Activated T-cell treated with anti-CD3 and anti-CD28 coated beads for 1 hour (primary cell): ENCODE measurements around the gene C22orf39.

Source experiments
- DNase-seq: peaks from one replicate; pipeline ENCODE4 v3.0.0-alpha.2; 2020; ENCODE audit warnings: low read depth

Gene C22orf39, protein sequence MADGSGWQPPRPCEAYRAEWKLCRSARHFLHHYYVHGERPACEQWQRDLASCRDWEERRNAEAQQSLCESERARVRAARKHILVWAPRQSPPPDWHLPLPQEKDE

DNA sequence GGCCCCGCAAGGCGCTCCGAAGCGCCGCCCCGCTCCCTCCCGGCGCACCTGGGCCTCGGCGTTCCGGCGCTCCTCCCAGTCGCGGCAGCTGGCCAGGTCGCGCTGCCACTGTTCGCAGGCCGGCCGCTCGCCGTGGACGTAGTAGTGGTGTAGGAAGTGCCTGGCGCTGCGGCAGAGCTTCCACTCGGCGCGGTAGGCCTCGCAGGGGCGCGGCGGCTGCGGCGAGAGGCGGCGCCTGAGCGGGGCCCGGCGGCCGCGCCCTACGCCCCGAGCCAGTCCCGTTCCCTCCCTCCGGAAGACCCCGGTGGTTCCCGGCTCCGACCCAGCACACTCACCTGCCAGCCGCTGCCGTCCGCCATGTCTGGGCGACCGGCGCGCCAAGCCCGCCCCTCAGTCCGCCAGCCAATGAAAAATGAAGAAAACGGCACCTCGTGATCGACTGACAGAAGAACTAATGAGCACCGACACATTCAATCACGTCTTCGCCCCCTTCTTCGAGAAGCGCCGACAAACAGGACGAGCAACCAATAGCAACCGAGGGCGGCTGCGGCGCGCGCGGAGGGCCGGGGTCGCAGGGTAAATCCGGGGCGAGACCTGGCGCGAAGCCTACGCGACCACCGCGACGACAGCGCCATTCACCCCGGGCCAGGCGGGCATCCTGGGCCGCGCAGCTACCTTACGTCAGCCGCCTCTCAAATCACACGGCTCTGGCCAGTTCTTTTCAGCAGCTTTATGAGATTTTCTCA lies at the start of gene C22orf39:
TSS of gene C22orf39 (minus strand) at position 382 of the 746 bp plus-strand sequence. CDS start at position 359, 23 bp downstream.
- peak; percentile 71 for DNase-seq

DNA sequence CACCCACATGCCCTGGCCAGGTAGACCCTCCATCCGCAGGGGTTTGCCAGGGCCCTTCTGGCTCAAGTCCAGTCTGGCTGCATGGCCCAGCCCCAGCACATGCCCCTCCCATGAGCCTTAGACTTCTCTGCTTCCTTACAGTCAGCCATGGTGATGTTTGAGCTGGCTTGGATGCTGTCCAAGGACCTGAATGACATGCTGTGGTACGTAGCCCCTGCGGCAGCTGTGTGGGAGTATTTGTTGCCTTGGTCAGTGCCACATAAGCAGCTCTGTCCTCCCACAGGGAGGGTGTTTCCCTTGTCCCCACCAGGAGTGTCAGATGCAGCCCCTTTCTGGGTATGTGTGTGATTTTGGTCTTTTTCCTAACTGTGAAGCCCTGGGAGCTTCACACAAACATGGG lies 49.7 kb upstream of the C22orf39 start:
- no peak for DNase-seq

DNA sequence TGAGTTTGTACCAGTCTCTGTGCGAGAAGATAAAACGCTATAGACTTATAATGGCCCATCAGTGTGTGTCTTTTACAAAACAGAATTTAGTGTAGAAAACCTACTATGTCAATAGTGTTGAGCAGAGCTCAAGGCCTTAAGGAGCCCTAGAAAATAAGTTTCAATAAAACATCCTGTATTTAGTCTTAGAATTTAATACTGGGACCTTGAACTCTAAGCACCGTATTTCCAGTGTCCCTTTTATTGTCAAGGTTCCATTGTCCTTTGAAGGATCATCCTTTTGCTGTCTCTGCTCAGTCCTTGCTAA lies 48.8 kb upstream of the C22orf39 start:
- no peak for DNase-seq

DNA sequence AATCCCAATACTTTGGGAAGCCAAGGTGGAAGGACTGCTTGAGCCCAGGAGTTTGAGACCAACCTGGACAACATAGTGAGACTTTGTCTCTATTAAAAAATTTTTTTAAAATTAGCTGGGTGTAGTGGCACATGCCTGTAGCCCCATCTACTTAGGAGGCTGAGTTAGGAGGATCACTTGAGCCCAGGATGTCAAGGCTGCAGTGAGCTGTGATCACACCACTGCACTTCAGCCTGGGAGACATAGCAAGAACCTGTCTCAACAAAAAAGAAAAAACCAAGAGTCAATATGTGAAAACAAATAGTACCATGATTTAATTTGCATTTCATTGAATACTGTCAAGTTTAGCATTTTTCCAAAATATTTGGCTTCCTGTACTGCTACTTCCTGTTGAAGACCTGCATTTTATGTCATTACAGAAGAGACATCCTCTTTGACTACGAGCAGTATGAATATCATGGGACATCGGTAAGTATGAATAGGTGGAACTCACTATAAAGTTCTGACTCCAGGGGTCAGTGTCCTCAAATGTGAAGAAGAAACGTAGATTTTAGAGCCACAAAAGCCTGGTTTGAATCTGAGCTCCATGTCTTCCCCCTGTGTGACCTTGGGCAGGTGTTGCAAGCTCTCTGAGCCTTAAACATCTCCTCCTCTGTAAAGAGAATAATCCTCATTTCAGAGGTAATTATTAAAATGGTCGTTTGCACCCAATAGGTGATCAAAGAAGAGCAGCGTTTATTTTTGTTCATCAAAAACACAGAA lies 48.2 kb upstream of the C22orf39 start:
- DNase-seq: no peak

DNA sequence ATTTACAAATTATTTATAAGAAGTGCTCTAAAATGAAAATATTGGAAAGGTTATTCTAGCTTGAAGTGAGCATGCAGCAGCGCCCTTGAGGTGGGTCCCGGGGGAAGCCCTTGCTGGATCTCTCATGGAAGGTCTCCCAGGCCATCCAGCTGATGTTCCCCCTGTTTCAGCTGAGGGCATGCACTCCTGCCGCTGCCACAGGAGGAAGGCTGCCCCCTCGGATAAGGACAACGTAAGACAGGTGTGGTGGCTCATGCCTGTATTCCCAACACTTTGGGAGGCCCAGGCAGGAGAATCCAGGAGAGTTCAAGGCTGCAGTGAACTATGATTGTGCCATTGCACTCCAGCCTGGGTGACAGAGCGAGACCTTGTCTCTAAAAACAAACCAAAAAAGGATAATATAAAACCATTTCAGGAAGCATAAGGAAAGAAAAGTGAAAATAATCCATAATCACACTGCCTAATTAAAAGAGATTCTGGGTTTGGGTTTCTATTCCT lies 47.2 kb upstream of the C22orf39 start:
- no peak for DNase-seq

DNA sequence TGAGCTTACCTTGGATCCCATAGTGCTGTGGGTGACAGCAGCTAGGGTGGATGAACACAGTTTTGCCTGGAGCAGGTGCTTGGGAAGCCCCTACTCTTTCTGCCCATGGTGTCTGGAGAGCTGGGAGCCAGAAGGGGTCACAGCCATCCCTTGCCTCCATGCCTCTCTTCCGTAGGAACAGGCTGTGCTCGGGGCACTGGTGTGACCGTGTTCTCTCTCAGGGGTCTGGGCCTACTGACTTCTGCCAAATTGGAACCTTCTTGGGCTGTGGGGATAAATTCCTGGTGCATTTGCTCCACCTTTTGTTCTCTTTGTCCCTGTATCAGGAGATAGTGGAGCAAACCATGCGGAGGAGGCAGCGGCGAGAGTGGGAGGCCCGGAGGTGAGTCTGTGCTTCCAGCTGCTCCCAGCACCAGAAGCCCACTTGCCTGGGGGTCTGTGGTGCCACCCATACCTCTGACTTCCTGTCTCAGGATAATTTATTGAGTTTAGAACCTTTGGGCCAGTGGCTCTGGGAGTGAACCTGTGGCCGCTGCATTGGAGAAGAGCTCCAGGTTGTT lies 46.6 kb upstream of the C22orf39 start:
- DNase-seq: no peak

DNA sequence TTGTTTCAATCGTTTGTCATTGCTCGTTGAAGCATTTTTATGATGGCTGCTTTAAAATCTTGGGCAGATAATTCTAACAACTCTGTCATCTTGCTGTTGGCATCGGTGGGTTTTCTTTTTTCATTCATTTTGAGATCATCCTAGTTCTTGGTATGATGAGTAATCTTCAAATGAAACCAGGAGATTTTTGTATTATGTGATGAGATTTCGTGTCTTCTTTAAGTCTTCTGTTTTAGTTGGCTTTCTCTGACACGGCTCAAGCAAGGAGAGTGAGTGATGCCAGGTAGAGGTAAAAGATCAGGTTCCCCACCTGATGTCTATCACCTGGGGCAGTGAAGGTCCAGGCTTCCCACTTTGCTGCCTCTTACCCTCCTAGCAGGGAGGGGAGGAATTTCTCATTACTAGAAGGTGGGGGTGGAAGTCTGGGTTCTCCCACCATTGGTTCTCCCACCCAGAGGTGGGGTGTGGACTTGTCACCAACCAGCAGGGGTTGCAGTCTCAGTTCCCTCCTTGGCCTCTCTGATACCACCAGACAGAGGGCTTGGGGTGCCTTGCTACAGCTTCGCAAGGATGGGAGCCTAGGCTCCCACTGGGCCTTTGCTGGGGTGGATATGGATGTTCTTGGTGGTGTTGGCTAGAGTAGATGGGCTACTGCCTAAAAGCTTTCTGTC lies 45.1 kb upstream of the C22orf39 start:
- no peak for DNase-seq

DNA sequence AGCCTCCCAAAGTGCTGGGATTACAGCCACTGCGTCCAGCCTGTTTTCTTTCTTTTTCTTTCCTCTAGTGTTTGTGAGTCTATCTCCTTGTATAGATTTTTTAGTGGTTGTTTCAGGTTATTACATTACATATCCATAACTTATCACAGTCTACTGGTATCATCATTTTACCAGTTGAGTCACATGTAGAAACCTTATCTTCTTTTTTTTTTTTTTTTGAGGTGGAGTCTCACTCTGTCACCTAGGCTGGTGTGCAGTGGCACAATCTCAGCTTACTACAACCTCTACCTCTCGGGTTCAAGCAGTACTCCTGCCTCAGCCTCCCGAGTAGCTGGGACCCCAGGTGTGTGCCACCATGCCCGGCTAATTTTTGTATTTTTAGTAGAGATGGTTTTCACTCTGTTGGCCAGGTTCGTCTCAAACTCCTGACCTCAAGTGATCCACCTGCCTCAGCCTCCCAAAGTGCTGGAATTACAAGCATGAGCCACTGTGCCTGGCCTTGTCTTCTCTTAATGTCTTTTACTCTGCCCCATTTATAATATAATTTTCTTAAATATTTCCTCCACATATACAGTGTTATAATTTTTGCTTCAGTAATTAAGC lies 43.2 kb upstream of the C22orf39 start:
- no peak for DNase-seq

DNA sequence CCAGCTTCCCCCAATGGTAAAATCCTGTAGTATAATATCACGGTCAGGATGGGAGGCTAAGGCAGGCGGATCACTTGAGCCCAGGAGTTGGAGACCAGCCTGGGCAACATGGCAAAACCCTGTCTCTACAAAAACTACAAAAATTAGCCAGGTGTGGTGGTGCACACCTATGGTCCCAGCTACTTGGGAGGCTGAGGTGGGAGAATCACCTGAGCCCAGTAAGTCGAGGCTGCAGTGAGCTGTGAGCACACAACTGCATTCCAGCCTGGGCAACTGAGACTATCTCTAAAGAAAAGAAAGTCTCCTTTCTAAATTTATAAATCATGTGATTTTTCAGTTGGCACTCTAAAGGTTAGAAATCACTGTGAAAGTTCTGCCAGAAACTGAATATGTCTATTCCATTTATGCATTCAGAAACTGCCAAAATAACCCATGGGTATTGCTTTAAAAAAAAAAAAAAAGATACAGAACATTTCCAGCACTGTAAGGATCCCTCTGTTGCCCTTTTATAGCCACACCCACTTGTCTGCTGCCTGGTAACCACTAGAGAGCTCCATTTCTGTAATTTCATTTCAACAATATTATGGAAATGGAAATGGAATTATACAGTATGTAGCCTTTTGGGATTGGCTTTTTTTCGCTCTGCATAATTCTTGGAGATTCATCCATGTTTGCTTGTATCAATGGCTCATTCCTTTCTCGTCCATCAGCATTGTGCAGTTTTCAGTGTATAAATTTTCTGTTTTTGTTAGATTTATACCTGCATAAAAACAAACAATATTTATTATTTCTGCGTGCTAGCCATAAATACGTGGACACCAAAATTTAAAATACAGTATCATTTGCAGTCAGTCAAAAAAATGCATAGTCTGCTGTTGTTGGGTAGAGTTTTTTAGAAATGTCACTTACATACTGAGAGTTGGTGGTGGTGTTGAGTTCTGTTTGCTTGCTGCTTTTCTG lies 41.7 kb upstream of the C22orf39 start:
- DNase-seq: no peak

DNA sequence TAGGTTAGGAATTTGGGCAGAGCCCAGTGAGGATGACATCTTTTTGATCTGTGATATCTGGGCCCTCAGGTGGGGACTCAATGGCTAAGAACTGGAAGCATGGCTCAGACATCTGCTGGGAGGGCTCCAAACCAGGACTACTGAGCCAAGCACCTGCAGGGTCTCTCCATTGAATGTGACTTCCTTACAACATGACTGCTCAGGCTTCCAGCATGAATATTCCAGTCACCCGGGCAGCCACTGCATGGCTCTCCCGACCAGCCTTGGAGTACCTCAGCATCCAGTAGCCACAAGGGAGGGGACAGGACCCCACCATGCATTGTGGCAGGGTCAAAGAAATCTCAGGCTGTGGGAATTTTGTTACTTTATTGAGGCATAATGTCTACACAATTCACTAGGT lies 40.8 kb upstream of the C22orf39 start:
- DNase-seq: no peak

DNA sequence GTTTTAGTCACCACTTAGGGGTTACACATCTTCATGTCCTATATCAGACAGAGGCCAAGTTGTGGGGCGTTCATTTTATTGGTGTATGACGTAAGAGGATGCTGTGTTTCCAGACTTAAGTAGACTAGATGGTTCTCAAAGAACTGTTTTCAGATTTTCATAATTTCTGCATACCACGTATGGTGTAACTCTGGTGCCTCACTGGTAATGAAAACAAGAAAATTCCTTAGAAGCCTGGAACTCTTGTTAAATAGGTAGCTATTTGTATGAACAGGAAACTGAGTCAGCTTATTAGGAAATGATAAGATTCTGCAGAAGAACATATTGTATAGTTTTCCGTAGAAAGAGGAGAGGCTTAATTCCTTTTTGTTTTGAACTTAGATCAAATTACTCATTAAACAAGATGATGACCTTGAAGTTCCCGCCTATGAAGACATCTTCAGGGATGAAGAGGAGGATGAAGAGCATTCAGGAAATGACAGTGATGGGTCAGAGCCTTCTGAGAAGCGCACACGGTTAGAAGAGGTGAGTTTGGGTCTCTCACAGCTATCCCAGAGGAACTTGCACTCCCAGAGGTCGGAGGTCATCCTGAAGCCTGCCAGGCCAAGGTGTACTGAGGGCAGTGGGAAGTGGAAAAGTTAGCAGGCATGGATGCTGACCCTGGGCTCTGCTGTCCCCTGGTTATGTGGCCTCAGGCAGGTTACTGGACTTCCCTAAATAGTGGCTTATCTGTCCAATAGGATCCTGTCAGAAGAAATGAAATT lies 36.2 kb upstream of the C22orf39 start:
- no peak for DNase-seq

DNA sequence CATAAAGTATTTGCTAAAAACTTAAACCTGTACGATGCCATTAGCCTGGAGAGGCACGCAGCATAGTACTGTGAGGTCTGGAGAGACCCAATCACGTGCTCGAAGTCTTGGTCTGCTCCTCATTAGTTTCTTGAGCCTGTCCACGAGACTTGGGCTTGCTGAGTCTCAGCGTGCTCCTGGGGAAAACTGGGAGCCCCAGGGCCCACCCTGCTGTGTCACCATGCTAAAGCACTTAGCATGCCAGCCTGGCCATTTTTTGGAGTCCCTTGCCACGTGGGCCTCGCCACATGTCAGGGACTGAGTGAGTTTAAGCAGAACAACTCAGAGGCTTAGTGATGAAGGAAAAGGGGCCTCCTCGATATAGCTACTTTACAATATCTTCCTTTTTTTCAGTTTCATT lies 34.8 kb upstream of the C22orf39 start:
- no peak for DNase-seq

DNA sequence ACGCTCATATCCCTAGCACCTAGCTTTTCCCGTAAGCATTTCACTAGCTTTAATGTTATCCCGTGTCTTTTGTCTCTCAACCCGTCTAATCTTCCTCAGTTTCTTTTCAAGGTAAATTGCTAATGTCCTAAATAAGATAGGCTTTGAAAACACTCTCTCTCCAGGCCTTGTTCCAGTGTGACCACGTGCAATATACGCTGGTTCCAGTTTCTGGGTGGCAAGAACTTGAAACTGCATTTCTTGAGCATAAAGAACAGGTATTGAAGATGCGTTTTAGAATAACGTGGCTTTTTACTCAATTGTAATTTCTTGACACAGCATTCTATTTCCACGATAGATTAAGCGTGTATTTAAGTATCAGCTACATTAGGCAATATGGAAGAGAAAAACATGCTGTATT lies 33.3 kb upstream of the C22orf39 start:
- no peak for DNase-seq

DNA sequence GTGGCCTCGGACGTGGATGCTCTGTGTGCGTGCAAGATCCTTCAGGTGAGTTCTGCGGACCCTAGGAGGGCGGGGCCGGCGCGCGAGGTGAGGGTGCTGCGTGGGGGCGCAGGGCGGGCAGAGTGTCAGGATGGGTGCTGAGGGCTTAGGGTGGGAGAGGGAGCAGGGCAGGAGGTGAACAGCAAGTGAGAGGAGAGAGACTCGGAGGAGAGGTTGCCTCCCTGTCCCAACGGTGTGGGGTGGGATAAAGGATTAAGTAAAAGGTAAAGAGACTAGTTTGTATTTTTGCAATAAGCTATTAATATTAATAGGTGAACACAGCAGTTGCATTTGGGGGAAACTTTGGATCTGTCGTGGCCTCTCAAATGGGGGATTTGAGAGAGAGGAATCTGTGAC lies 32.7 kb upstream of the C22orf39 start:
- DNase-seq: no peak

DNA sequence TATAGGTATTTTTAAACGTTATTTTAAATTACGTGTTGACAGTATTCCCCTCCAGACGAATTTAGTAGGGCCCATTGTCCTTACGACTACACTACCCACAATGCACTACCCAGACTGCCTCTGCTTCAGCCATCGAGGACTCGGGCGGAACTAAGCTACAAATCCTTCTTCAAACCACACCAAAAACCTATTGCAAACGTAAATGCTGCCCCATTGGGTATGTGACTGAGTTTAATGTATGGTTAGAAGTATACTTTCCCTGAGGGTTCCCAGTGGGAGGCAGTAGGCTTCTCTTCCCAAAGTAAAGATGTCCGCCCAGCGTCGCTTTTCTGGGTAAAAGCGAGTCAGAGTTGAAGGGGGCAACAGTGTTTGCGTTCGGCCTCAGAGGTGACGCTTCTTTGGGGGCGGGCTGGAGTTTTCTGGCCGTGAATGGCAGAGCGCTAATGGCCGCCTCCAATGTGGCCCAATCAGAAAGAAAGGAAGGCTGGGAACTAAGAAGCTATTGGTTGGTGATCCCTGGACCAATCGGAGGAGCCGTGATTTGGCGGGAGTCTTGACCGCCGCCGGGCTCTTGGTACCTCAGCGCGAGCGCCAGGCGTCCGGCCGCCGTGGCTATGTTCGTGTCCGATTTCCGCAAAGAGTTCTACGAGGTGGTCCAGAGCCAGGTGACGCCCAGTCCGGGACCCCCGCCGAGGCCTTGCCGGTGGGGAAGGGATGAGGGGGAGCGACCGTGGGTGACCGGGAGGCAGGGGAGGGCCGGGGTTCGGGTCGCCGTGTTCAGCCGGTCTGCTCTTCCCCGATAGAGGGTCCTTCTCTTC lies 32.1 kb upstream of the C22orf39 start, which contains the start of gene CDC45:
TSS of gene CDC45 (plus strand) at position 566 of the 818 bp plus-strand sequence. CDS start at position 615, 49 bp downstream.
- peak; percentile 84 for DNase-seq

DNA sequence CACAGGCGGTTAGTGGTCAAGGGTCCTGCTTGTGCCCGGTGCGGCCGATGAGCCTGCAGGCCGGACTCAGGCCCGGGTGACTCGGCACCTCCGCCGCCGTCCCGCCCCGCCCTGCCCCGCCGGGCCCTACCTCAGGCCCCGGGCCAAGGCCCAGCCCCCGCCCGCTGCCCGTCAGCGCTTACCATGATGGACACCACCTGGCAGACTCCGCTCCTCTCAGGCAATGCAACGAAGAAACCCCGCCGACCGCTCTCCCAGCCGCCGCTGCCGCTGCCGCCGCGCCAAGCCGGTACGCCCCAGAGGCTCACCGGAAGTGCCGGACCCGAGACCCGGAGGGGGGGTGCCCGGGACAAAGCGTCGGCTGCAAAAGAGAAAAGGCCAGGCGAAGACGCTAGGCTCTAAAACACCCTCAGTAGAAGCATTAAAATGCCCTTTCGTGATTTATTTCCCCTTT lies 31.4 kb upstream of the C22orf39 start, which contains the start of gene UFD1:
TSS of gene UFD1 (minus strand) at position 293 of the 454 bp plus-strand sequence. CDS start at position 185, 108 bp downstream.
- peak; percentile 65 for DNase-seq

DNA sequence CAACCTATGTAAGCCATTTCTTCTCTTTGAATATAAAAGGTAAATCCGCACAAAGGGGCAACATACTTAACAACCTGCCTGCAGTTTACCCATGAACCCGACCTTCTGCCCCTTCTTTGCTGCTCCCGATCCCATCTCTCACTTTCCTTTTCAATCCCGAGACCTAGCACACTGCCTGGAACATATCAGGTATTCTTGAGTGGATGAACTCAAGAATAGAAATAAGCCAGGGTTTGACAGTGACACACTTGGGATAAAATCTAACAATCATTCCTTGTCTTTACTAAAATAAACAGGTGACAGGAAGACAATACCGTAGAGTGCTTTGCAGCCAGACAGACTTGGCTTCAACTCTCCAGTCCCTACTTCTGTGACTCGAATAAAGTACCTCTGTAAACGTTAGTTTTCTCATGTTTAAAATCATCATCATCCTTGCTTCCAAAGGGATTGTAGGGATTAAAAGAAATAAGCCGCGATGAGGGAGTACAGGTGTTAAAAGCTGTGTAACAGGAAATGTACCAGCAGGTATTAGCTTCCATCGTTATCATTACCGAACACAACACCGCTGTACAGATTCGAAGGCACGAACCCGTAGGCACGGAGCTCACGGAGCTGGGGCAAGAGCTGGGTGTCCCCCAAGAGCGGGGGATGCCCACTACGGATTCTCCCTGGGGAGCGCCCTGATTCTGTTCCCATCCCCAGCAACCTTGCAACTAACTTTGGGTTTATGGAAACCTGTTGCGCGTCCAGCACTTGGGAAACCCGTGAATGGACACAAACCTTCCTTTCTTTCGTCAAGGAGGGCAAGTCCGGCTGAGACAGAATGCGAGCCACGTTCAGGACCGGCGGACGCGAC lies 30.8 kb upstream of the C22orf39 start:
- peak; percentile 12 for DNase-seq
